ENCODE measurements around the gene PPP2R5C.
A peak's percentile ranks its signal among the peaks of the same experiment; 100 is the strongest.

Gene PPP2R5C

GRCh38 chr14:101944451-101944850 lies 182.9 kb downstream of the PPP2R5C start:
- DNase-seq (ENCODE audit: low read depth in 2 of 2, low spot score in 1 of 2), result no peak

GRCh38 chr14:101945171-101945570 lies 183.7 kb downstream of the PPP2R5C start:
- no peak for DNase-seq (ENCODE audit: low read depth in 2 of 2, low spot score in 1 of 2)

GRCh38 chr14:101947577-101947903 lies 186.0 kb downstream of the PPP2R5C start:
- DNase-seq (ENCODE audit: low read depth in 2 of 2, low spot score in 1 of 2), result no peak

GRCh38 chr14:101947904-101948665 lies 186.6 kb downstream of the PPP2R5C start:
- DNase-seq (ENCODE audit: low read depth in 2 of 2, low spot score in 1 of 2), result peak; percentile 99

GRCh38 chr14:101948666-101949216 lies 187.2 kb downstream of the PPP2R5C start:
- DNase-seq (ENCODE audit: low read depth in 2 of 2, low spot score in 1 of 2), result no peak

- DNase-seq (ENCODE audit: low read depth in 2 of 2, low spot score in 1 of 2), result no peak
Measured at GRCh38 chr14:101950100-101950499, 188.6 kb downstream of the PPP2R5C start.

GRCh38 chr14:101950516-101951215 lies 189.2 kb downstream of the PPP2R5C start:
- no peak for DNase-seq (ENCODE audit: low read depth in 2 of 2, low spot score in 1 of 2)

GRCh38 chr14:101953151-101953550 lies 191.6 kb downstream of the PPP2R5C start:
- DNase-seq (ENCODE audit: low read depth in 2 of 2, low spot score in 1 of 2), result no peak

- DNase-seq (ENCODE audit: low read depth in 2 of 2, low spot score in 1 of 2), result no peak
Measured at GRCh38 chr14:101954501-101954900, 193.0 kb downstream of the PPP2R5C start.

- DNase-seq (ENCODE audit: low read depth in 2 of 2, low spot score in 1 of 2), result no peak
Measured at GRCh38 chr14:101955695-101956161, 194.2 kb downstream of the PPP2R5C start.

- no peak for DNase-seq (ENCODE audit: low read depth in 2 of 2, low spot score in 1 of 2)
Measured at GRCh38 chr14:101956179-101956885, 194.8 kb downstream of the PPP2R5C start.

GRCh38 chr14:101957406-101958234 lies 196.1 kb downstream of the PPP2R5C start:
- no peak for DNase-seq (ENCODE audit: low read depth in 2 of 2, low spot score in 1 of 2)

GRCh38 chr14:101958418-101959180 lies 197.1 kb downstream of the PPP2R5C start:
- no peak for DNase-seq (ENCODE audit: low read depth in 2 of 2, low spot score in 1 of 2)

GRCh38 chr14:101959277-101959676 lies 197.8 kb downstream of the PPP2R5C start:
- DNase-seq (ENCODE audit: low read depth in 2 of 2, low spot score in 1 of 2), result no peak

GRCh38 chr14:101960225-101960624 lies 198.7 kb downstream of the PPP2R5C start:
- DNase-seq (ENCODE audit: low read depth in 2 of 2, low spot score in 1 of 2), result no peak

- DNase-seq (ENCODE audit: low read depth in 2 of 2, low spot score in 1 of 2), result peak; percentile 47 to 48
Measured at GRCh38 chr14:101961011-101961721, 199.7 kb downstream of the PPP2R5C start.

- no peak for DNase-seq (ENCODE audit: low read depth in 2 of 2, low spot score in 1 of 2)
Measured at GRCh38 chr14:101961746-101962502, 200.4 kb downstream of the PPP2R5C start.

- no peak for DNase-seq (ENCODE audit: low read depth in 2 of 2, low spot score in 1 of 2)
Measured at GRCh38 chr14:101962503-101962874, 201.0 kb downstream of the PPP2R5C start.

- no peak for DNase-seq (ENCODE audit: low read depth in 2 of 2, low spot score in 1 of 2)
Measured at GRCh38 chr14:101963052-101963451, 201.5 kb downstream of the PPP2R5C start.
